ENCODE measurements around the gene FUCA1.
A peak's percentile ranks its signal among the peaks of the same experiment; 100 is the strongest.

The FUCA1 gene

DNA sequence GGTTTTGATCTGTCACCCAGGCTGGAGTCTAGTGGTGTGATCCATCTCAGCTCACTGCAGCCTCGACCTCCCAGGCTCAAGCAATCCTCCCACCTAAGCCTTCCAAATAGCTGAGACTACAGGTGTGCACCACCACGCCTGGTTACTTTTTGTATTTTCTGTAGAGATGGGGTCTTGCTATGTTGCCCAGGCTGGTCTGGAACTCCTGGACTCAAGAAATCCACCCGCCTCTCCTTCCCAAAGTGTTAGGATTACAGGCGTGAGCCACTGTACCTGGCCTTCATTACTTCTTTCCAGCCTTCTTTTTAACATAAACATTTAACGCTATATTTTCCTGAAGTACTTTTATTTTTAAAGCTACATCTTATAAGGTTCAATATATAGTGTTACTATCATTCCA lies 24.4 kb downstream of the FUCA1 start:
- DNase-seq (ENCODE audit: low read depth in 1 of 2, low spot score in 1 of 2) = no peak
- Histone ChIP-seq H3K27me3 (ENCODE audit: insufficient read depth, poor library complexity, severe bottlenecking) (no peaks in the 10 kb centered on the region), H3K4me3 (replicated peaks; ENCODE audit: insufficient read depth, low read length) (no peak overlapping the region), H3K27ac (replicated peaks) (no peak overlapping the region)
- TF ChIP-seq, protein P1, sequence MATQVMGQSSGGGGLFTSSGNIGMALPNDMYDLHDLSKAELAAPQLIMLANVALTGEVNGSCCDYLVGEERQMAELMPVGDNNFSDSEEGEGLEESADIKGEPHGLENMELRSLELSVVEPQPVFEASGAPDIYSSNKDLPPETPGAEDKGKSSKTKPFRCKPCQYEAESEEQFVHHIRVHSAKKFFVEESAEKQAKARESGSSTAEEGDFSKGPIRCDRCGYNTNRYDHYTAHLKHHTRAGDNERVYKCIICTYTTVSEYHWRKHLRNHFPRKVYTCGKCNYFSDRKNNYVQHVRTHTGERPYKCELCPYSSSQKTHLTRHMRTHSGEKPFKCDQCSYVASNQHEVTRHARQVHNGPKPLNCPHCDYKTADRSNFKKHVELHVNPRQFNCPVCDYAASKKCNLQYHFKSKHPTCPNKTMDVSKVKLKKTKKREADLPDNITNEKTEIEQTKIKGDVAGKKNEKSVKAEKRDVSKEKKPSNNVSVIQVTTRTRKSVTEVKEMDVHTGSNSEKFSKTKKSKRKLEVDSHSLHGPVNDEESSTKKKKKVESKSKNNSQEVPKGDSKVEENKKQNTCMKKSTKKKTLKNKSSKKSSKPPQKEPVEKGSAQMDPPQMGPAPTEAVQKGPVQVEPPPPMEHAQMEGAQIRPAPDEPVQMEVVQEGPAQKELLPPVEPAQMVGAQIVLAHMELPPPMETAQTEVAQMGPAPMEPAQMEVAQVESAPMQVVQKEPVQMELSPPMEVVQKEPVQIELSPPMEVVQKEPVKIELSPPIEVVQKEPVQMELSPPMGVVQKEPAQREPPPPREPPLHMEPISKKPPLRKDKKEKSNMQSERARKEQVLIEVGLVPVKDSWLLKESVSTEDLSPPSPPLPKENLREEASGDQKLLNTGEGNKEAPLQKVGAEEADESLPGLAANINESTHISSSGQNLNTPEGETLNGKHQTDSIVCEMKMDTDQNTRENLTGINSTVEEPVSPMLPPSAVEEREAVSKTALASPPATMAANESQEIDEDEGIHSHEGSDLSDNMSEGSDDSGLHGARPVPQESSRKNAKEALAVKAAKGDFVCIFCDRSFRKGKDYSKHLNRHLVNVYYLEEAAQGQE (IDR thresholded peaks at IDR 0.05; ENCODE audit: insufficient replicate concordance, low read depth) = no peak
- TF ChIP-seq POLR2AphosphoS5 (IDR thresholded peaks at IDR 0.05; ENCODE audit: low read depth) (no peak), GABPA (IDR thresholded peaks at IDR 0.05; ENCODE audit: low read depth) (no peak), SPI1 (IDR thresholded peaks at IDR 0.05; ENCODE audit: borderline replicate concordance, low read depth) (no peak)
- TF ChIP-seq, protein P2, sequence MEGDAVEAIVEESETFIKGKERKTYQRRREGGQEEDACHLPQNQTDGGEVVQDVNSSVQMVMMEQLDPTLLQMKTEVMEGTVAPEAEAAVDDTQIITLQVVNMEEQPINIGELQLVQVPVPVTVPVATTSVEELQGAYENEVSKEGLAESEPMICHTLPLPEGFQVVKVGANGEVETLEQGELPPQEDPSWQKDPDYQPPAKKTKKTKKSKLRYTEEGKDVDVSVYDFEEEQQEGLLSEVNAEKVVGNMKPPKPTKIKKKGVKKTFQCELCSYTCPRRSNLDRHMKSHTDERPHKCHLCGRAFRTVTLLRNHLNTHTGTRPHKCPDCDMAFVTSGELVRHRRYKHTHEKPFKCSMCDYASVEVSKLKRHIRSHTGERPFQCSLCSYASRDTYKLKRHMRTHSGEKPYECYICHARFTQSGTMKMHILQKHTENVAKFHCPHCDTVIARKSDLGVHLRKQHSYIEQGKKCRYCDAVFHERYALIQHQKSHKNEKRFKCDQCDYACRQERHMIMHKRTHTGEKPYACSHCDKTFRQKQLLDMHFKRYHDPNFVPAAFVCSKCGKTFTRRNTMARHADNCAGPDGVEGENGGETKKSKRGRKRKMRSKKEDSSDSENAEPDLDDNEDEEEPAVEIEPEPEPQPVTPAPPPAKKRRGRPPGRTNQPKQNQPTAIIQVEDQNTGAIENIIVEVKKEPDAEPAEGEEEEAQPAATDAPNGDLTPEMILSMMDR (IDR thresholded peaks at IDR 0.05; ENCODE audit: insufficient read depth, low read length) = no peak

DNA sequence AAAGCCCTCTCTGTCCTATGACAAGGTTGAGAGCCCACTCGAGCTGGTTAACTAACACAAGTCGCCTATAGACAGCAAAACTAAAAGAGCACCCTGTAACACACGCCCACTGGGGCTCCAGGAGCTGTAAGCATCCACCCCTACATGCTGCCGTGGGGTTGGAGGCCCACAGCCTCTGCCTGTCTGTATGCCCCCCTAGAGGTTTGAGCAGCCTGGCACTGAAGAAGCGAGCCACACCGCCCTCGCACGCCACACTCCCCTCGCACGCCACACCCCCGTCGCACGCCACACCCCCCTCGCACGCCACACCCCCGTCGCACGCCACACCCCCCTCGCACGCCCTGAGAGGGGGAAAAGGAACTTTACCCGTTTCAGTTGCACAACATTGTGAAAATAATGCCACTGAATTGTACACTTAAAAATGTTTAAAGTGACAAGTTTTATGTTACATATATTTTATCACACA lies 29.7 kb downstream of the FUCA1 start:
- Histone ChIP-seq H3K27me3 (ENCODE audit: insufficient read depth, poor library complexity, severe bottlenecking) (no peaks in the 10 kb centered on the region), H3K4me3 (replicated peaks; ENCODE audit: insufficient read depth, low read length) (peak overlapping the region; percentile 31), H3K27ac (replicated peaks) (peak overlapping the region; percentile 74)
- DNase-seq (ENCODE audit: low read depth in 1 of 2, low spot score in 1 of 2) = peak; percentile 73 to 81
- no peak for TF ChIP-seq SPI1 (IDR thresholded peaks at IDR 0.05; ENCODE audit: borderline replicate concordance, low read depth)
- TF ChIP-seq, protein P2 (IDR thresholded peaks at IDR 0.05; ENCODE audit: insufficient read depth, low read length) = no peak
- TF ChIP-seq, protein P1 (IDR thresholded peaks at IDR 0.05; ENCODE audit: insufficient replicate concordance, low read depth) = no peak
- no peak for TF ChIP-seq GABPA (IDR thresholded peaks at IDR 0.05; ENCODE audit: low read depth)
- TF ChIP-seq POLR2AphosphoS5 (IDR thresholded peaks at IDR 0.05; ENCODE audit: low read depth) = no peak

DNA sequence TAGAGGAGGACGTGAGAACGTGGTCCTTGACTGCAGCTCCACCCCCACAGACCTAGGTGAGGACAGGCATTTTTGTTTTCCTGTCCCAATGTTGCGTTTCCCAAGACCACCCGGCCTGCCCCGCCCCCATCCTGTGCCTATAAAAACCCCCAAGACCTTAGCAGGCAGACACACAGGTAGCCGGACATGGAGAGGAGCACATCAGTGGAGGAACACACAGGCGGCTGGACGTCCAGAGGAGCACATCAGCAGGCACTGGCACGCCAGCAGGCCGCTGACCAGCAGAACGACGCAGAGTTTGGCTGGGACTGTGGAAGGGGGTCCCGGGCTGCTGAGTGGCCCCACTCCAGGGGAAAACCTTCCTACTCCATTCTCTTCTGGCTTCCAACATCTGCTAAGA lies 30.2 kb downstream of the FUCA1 start:
- Histone ChIP-seq H3K27ac (replicated peaks) (no peak overlapping the region), H3K4me3 (replicated peaks; ENCODE audit: insufficient read depth, low read length) (no peak overlapping the region), H3K27me3 (ENCODE audit: insufficient read depth, poor library complexity, severe bottlenecking) (no peaks in the 10 kb centered on the region)
- TF ChIP-seq GABPA (IDR thresholded peaks at IDR 0.05; ENCODE audit: low read depth) = no peak
- TF ChIP-seq SPI1 (IDR thresholded peaks at IDR 0.05; ENCODE audit: borderline replicate concordance, low read depth) = no peak
- TF ChIP-seq POLR2AphosphoS5 (IDR thresholded peaks at IDR 0.05; ENCODE audit: low read depth) = no peak
- TF ChIP-seq, protein P2 (IDR thresholded peaks at IDR 0.05; ENCODE audit: insufficient read depth, low read length) = no peak
- TF ChIP-seq, protein P1 (IDR thresholded peaks at IDR 0.05; ENCODE audit: insufficient replicate concordance, low read depth) = no peak
- DNase-seq (ENCODE audit: low read depth in 1 of 2, low spot score in 1 of 2) = no peak
